ENCODE results near the gene CACNA1A.

The CACNA1A gene

GRCh38 chr19:13198634-13199033, 307.6 kb downstream of the CACNA1A start:
- H3K4me2 ChIP-seq (ENCODE audit: low read depth, low read length, poor library complexity, severe bottlenecking), result no peak overlapping the region
- H3K9ac ChIP-seq (ENCODE audit: low read length), result no peak overlapping the region
- H3K4me3 ChIP-seq (ENCODE audit: insufficient read depth, low read length, poor library complexity, severe bottlenecking), result no peak overlapping the region

GRCh38 chr19:13195678-13196077, 310.6 kb downstream of the CACNA1A start:
- Histone ChIP-seq H3K9me2 (replicated peaks; ENCODE audit: insufficient read depth, low read length) (no peaks in the 10 kb centered on the region), H3K27me3 (ENCODE audit: low read length) (no peaks in the 10 kb centered on the region), H2AFZ (ENCODE audit: low read depth, low read length, severe bottlenecking) (no peak overlapping the region), H3K27ac (ENCODE audit: low read depth, low read length) (no peak overlapping the region), H3K4me2 (ENCODE audit: low read depth, low read length, poor library complexity, severe bottlenecking) (no peak overlapping the region), H3K79me2 (ENCODE audit: insufficient read depth, low read length) (no peaks in the 10 kb centered on the region), H3K4me3 (ENCODE audit: insufficient read depth, low read length, poor library complexity, severe bottlenecking) (no peak overlapping the region), H3K9me3 (ENCODE audit: insufficient read depth, low read length) (no peaks in the 10 kb centered on the region), H3K36me3 (ENCODE audit: low read length) (no peaks in the 10 kb centered on the region), H3K9ac (ENCODE audit: low read length) (no peak overlapping the region), H4K20me1 (ENCODE audit: low read depth, low read length) (no peaks in the 10 kb centered on the region), H3F3A (ENCODE audit: insufficient read depth) (no peaks in the 10 kb centered on the region)
- TF ChIP-seq EZH2phosphoT487 (conservative IDR thresholded peaks at IDR 0.05; ENCODE audit: low read length) (no peak), CTCF (IDR thresholded peaks at IDR 0.05; ENCODE audit: insufficient read depth, low read length, poor library complexity, severe bottlenecking) (peak; percentile 48)

More at GRCh38 chr19:13198634-13199033, 307.6 kb downstream of the CACNA1A start:
- Histone ChIP-seq H3K36me3 (ENCODE audit: low read length) (no peaks in the 10 kb centered on the region), H3F3A (ENCODE audit: insufficient read depth) (no peaks in the 10 kb centered on the region), H2AFZ (ENCODE audit: low read depth, low read length, severe bottlenecking) (no peak overlapping the region), H3K79me2 (ENCODE audit: insufficient read depth, low read length) (no peaks in the 10 kb centered on the region), H3K27me3 (ENCODE audit: low read length) (no peaks in the 10 kb centered on the region), H4K20me1 (ENCODE audit: low read depth, low read length) (no peaks in the 10 kb centered on the region), H3K9me3 (ENCODE audit: insufficient read depth, low read length) (no peaks in the 10 kb centered on the region), H3K9me2 (replicated peaks; ENCODE audit: insufficient read depth, low read length) (no peaks in the 10 kb centered on the region), H3K27ac (ENCODE audit: low read depth, low read length) (no peak overlapping the region)
- TF ChIP-seq EZH2phosphoT487 (conservative IDR thresholded peaks at IDR 0.05; ENCODE audit: low read length), result no peak
- no peak for TF ChIP-seq CTCF (IDR thresholded peaks at IDR 0.05; ENCODE audit: insufficient read depth, low read length, poor library complexity, severe bottlenecking)

- TF ChIP-seq EZH2phosphoT487 (conservative IDR thresholded peaks at IDR 0.05; ENCODE audit: low read length) (no peak), CTCF (IDR thresholded peaks at IDR 0.05; ENCODE audit: insufficient read depth, low read length, poor library complexity, severe bottlenecking) (no peak)
- H2AFZ ChIP-seq (ENCODE audit: low read depth, low read length, severe bottlenecking), result no peak overlapping the region
- H3K9me3 ChIP-seq (ENCODE audit: insufficient read depth, low read length), result no peaks in the 10 kb centered on the region
- H3K4me2 ChIP-seq (ENCODE audit: low read depth, low read length, poor library complexity, severe bottlenecking), result no peak overlapping the region
- H3K36me3 ChIP-seq (ENCODE audit: low read length), result no peaks in the 10 kb centered on the region
- no peak overlapping the region for H3K4me3 ChIP-seq (ENCODE audit: insufficient read depth, low read length, poor library complexity, severe bottlenecking)
- H4K20me1 ChIP-seq (ENCODE audit: low read depth, low read length), result no peaks in the 10 kb centered on the region
- no peaks in the 10 kb centered on the region for H3K79me2 ChIP-seq (ENCODE audit: insufficient read depth, low read length)
- H3K27ac ChIP-seq (ENCODE audit: low read depth, low read length), result no peak overlapping the region
- H3F3A ChIP-seq (ENCODE audit: insufficient read depth), result no peaks in the 10 kb centered on the region
- no peaks in the 10 kb centered on the region for H3K27me3 ChIP-seq (ENCODE audit: low read length)
- no peak overlapping the region for H3K9ac ChIP-seq (ENCODE audit: low read length)
- H3K9me2 ChIP-seq (replicated peaks; ENCODE audit: insufficient read depth, low read length), result no peaks in the 10 kb centered on the region
These were observed 315.3 kb downstream of the CACNA1A start for GRCh38 chr19:13190781-13191540.

All from SU-DHL-6 (cell line).